ENCODE measurements around the gene GALNT2.

GALNT2 gene

GRCh38 chr1:230287674-230288315, 220.8 kb downstream of the GALNT2 start:
- no peak for DNase-seq

- no peak for DNase-seq
Observed at GRCh38 chr1:230288641-230289349, 221.8 kb downstream of the GALNT2 start.

- DNase-seq = no peak
Observed at GRCh38 chr1:230289350-230289644, 222.3 kb downstream of the GALNT2 start.

GRCh38 chr1:230291731-230292620, 224.9 kb downstream of the GALNT2 start:
- DNase-seq = no peak

- no peak for DNase-seq
Observed at GRCh38 chr1:230292689-230293389, 225.8 kb downstream of the GALNT2 start.

GRCh38 chr1:230293390-230293700, 226.3 kb downstream of the GALNT2 start:
- DNase-seq = no peak

- DNase-seq = no peak
Observed at GRCh38 chr1:230295367-230295766, 228.3 kb downstream of the GALNT2 start.

GRCh38 chr1:230299191-230300006, 232.4 kb downstream of the GALNT2 start:
- no peak for DNase-seq

- peak; percentile 54 for DNase-seq
Observed at GRCh38 chr1:230300322-230301301, 233.6 kb downstream of the GALNT2 start.

- no peak for DNase-seq
Observed at GRCh38 chr1:230301322-230301721, 234.3 kb downstream of the GALNT2 start.

GRCh38 chr1:230301822-230302221, 234.8 kb downstream of the GALNT2 start:
- no peak for DNase-seq

- DNase-seq = no peak
Observed at GRCh38 chr1:230303069-230303468, 236.0 kb downstream of the GALNT2 start.

GRCh38 chr1:230303822-230304221, 236.8 kb downstream of the GALNT2 start:
- no peak for DNase-seq

GRCh38 chr1:230306169-230306568, 239.1 kb downstream of the GALNT2 start:
- DNase-seq = no peak

- DNase-seq = no peak
Observed at GRCh38 chr1:230307213-230307612, 240.2 kb downstream of the GALNT2 start.

GRCh38 chr1:230308039-230308438, 241.0 kb downstream of the GALNT2 start:
- DNase-seq = no peak

GRCh38 chr1:230308821-230309220, 241.8 kb downstream of the GALNT2 start:
- no peak for DNase-seq

- DNase-seq = no peak
Observed at GRCh38 chr1:230309646-230310177, 242.7 kb downstream of the GALNT2 start.

GRCh38 chr1:230310381-230311163, 243.5 kb downstream of the GALNT2 start:
- DNase-seq = no peak

GRCh38 chr1:230312676-230313075, 245.6 kb downstream of the GALNT2 start:
- no peak for DNase-seq

Measured in NCI-H187 treated with DMSO at 0.1 percent for 48 hours (cell line).